Peyer's patch (tissue), 4 donors: ENCODE data around the gene YPEL1. TPM values are rescaled to one million over a fixed set of nuclear protein-coding genes. Genes with fewer than 3 reads are reported as not detected.

Experiments
- DNase-seq, 3 donors: peaks; one replicate each; pipeline ENCODE4 v3.0.0-alpha.2; 2017 to 2019
- H3K27ac ChIP-seq, 4 donors: fragments of 200-600 bp; sonication (generic); one replicate each; pipeline ENCODE4 v1.5.1; 2016 to 2019
- H3K27me3 ChIP-seq, 2 donors: fragments of 200-600 bp; sonication (generic); one replicate each; pipeline ENCODE4 v1.5.1; 2019
- H3K36me3 ChIP-seq, 3 donors: fragments of 200-600 bp; sonication (generic); one replicate each; pipeline ENCODE4 v1.5.1; 2016 to 2019
- H3K4me1 ChIP-seq, 4 donors: fragments of 200-600 bp; sonication (generic); one replicate each; pipeline ENCODE4 v1.5.1; 2016 to 2019
- H3K4me3 ChIP-seq, 4 donors: fragments of 200-600 bp; sonication (generic); 1 replicate in 3 of 4; 2 replicates in 1 of 4; pipeline ENCODE4 v1.5.1; 2016 to 2019; ENCODE audit warnings: mild to moderate bottlenecking in 1 of 4
- H3K9me3 ChIP-seq, 4 donors: fragments of 200-600 bp; sonication (generic); one replicate each; pipeline ENCODE4 v1.5.1; 2016 to 2019; ENCODE audit warnings: mild to moderate bottlenecking in 1 of 4
- POLR2A ChIP-seq, 2 donors: fragments of 450-650 bp; IDR thresholded peaks; one replicate each; pipeline ENCODE4 v1.5.1; 2017; ENCODE audit warnings: antibody characterized with exemption in 2 of 2, mild to moderate bottlenecking in 2 of 2, moderate library complexity in 2 of 2
- total RNA-seq, 4 donors: library from RNA; depleted of rRNA; stranded (reverse); fragments of >200 nt; gene quantifications; one replicate each; pipeline ENCODE4 v1.1.0, GENCODE V29; 2016
- TF ChIP-seq, protein P1 (sequence below), 6 experiments: fragments of 450-650 bp in 4 of 6; fragments of 200-600 bp in 2 of 6; sonication (generic) in 1 of 6; IDR thresholded peaks; one replicate each; pipeline ENCODE4 v1.5.1; 2017 to 2019; ENCODE audit warnings: antibody characterized with exemption in 6 of 6, mild to moderate bottlenecking in 3 of 6, moderate library complexity in 1 of 6

Gene YPEL1
- total RNA-seq, 4 donors from 2014 or later = 3.3 to 4.8 (median 3.4) TPM

DNA sequence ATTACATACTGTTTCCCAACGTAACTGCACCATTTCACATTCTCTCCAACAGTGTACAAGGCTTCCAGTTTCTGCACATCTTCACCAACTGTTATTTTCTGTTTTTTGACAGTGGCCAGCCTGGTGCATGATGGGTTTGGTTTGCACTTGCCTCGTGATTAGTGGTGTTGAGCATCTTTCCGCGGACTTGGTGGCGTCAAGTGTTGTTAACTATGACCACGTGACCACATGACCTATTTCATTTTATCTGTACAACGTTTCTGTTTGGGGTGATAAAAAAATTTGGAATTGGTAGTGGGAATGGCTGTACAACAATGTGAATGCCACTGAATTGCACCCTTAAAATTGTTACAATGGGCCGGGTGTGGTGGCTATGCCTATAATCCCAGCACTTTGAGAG is 2.5 kb upstream of the YPEL1 start:
- Histone ChIP-seq H3K27ac (no peak overlapping the region), H3K27me3 (no peaks in the 10 kb centered on the region), H3K4me3 (no peak overlapping the region), H3K4me1 (peaks cover 0 to 10% (median 3%) of the 10 kb centered on the region in 4 donors), H3K36me3 (no peaks in the 10 kb centered on the region), H3K9me3 (no peaks in the 10 kb centered on the region)
- no peak for DNase-seq
- TF ChIP-seq, protein P1, sequence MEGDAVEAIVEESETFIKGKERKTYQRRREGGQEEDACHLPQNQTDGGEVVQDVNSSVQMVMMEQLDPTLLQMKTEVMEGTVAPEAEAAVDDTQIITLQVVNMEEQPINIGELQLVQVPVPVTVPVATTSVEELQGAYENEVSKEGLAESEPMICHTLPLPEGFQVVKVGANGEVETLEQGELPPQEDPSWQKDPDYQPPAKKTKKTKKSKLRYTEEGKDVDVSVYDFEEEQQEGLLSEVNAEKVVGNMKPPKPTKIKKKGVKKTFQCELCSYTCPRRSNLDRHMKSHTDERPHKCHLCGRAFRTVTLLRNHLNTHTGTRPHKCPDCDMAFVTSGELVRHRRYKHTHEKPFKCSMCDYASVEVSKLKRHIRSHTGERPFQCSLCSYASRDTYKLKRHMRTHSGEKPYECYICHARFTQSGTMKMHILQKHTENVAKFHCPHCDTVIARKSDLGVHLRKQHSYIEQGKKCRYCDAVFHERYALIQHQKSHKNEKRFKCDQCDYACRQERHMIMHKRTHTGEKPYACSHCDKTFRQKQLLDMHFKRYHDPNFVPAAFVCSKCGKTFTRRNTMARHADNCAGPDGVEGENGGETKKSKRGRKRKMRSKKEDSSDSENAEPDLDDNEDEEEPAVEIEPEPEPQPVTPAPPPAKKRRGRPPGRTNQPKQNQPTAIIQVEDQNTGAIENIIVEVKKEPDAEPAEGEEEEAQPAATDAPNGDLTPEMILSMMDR (IDR thresholded peaks at IDR 0.05) = no peak
- no peak for TF ChIP-seq POLR2A (IDR thresholded peaks at IDR 0.05)

DNA sequence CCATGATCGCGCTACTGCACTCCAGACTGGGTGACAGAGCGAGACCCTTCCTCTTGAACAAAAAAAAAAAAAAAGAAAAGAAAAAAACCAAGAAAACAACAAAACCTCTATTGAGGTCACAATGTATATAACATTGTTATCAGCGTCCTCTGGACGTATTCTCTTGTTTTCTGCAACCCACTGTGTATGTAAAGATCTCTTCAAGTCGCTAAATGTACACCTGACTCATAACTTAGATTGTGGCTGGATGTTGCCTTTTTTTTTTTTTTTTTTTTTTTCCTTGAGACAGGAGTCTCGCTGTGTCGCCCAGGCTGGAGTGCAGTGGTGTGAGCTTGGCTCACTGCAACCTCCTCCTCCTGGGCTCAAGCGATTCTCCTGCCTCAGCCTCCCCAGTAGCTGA is 1.4 kb upstream of the YPEL1 start:
- TF ChIP-seq, protein P1 (IDR thresholded peaks at IDR 0.05) = no peak
- no peak for TF ChIP-seq POLR2A (IDR thresholded peaks at IDR 0.05)
- H3K9me3 ChIP-seq = no peaks in the 10 kb centered on the region
- H3K4me3 ChIP-seq = no peak overlapping the region
- H3K4me1 ChIP-seq = peaks cover 0 to 10% (median 3%) of the 10 kb centered on the region in 4 donors
- H3K27ac ChIP-seq = no peak overlapping the region
- no peaks in the 10 kb centered on the region for H3K27me3 ChIP-seq
- no peak for DNase-seq
- H3K36me3 ChIP-seq = no peaks in the 10 kb centered on the region

DNA sequence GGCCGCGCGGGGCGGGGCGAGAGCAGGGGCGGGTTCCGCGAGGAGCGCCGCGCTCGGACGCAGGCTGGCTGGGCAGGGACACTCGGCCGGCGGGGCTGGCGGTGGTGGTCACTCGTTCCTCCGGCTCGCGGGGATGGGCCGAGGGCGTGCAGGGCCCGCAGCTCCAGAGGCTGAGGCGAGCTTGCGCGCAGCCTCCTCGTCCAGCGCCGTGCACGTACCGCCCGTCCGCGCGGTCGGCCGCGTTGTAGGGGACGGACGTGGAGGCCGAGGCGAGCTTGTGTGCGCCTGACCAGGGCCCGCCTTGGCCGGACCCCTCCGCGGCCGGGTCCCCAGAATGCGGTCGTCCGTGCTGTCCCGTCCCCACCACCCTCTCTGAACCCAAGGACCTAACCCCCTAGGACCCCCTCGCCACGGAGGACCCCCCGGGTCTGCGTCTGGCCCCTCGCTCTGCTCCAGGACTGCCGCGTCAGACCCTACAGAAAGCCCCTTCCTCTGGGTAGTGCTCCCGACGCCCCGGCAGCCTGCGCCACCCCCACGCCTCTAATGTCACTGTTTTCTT is 569 bp upstream of the YPEL1 start:
- H3K4me3 ChIP-seq = peak overlapping the region; percentile 48 to 86 (median 76)
- no peak for DNase-seq

DNA sequence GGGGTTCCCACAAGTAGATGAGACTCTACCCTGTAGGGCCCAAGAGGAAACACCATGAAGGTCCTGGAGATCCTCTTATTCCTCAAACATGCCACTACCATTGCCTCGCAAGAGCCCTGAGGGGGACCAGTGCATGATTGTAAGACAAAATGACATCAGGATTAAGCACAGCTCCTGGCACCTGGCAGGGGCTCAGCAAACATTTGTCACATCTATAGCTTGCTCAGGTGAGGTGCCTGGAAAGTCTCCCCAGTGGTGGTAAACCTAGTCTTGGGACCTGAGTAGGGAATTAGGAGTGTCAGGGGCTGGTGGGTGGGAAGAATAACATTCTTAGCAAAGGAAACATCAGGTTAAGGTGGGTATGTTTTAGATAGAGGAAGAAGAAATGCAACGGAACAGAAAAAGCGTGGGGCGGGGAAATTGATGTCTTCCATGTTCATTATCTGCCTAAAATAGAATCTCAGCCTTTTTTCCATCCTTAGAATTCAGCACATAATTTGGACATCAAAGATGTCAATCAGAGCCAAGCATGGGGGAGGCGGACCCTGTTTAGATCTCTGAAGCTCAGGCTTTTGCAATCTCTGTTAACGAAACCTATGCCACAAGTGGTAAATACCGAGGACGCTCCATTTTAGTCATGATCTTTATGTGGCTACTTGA is 924 bp downstream of the YPEL1 start:
- Histone ChIP-seq H3K36me3 (no peaks in the 10 kb centered on the region), H3K9me3 (no peaks in the 10 kb centered on the region), H3K4me1 (peaks cover 0 to 10% (median 3%) of the 10 kb centered on the region in 4 donors), H3K4me3 (peak overlapping the region; percentile 48 to 86 (median 76)), H3K27me3 (no peaks in the 10 kb centered on the region), H3K27ac (peak overlapping the region; percentile 66 to 89 (median 84))
- DNase-seq = peak in 1 of 3 donors; percentile 28
- no peak for TF ChIP-seq POLR2A (IDR thresholded peaks at IDR 0.05)
- TF ChIP-seq, protein P1 (IDR thresholded peaks at IDR 0.05) = no peak

More for the DNA sequence above, 569 bp upstream of the YPEL1 start:
- H3K36me3 ChIP-seq = no peaks in the 10 kb centered on the region
- H3K9me3 ChIP-seq = no peaks in the 10 kb centered on the region
- no peak for TF ChIP-seq POLR2A (IDR thresholded peaks at IDR 0.05)
- TF ChIP-seq, protein P1 (IDR thresholded peaks at IDR 0.05) = no peak
- H3K27ac ChIP-seq = peak overlapping the region; percentile 17 to 89 (median 70)
- H3K27me3 ChIP-seq = no peaks in the 10 kb centered on the region
- peaks cover 0 to 10% (median 3%) of the 10 kb centered on the region in 4 donors for H3K4me1 ChIP-seq

DNA sequence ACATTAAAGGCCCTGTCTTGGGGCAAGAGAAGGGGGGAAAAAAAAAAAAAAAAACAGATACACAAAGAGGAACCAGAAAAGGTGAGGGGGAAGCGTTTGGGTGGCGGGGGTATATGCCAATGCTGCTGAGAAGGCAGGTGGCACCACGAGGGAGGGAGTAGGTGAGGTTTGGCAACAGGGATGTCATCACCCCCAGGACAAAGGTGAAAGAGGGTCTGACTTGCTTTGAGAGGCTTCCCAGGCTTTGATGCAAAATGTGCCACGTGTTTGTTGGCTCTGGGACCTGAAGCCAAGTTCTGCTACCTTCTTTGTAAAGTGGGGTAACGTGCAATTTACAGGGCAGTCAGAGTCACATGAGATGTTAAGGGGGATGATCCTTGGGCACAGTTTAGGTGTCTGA is 4.1 kb downstream of the YPEL1 start:
- H3K36me3 ChIP-seq = no peaks in the 10 kb centered on the region
- H3K27ac ChIP-seq = no peak overlapping the region
- peaks cover 0 to 10% (median 3%) of the 10 kb centered on the region in 4 donors for H3K4me1 ChIP-seq
- no peak overlapping the region for H3K4me3 ChIP-seq
- no peak for DNase-seq
- no peaks in the 10 kb centered on the region for H3K27me3 ChIP-seq
- H3K9me3 ChIP-seq = no peaks in the 10 kb centered on the region
- no peak for TF ChIP-seq POLR2A (IDR thresholded peaks at IDR 0.05)
- TF ChIP-seq, protein P1 (IDR thresholded peaks at IDR 0.05) = no peak
